Neural crest cell (in vitro differentiated cells): ENCODE results near the gene SLC25A44. TPM values are rescaled to one million over a fixed set of nuclear protein-coding genes. Genes with fewer than 3 reads are reported as not detected.
A peak's percentile ranks its signal among the peaks of the same experiment; 100 is the strongest.

Source experiments
- DNase-seq: peaks from one replicate; pipeline ENCODE4 v3.0.0; 2021; ENCODE audit warnings: low read depth, mixed read lengths, low spot score
- H3K27ac Mint-ChIP-seq: one replicate; pipeline ENCODE4 v1.8.0; 2021; ENCODE audit warnings: mild to moderate bottlenecking, mixed read lengths; ENCODE audit not compliant: unreplicated experiment
- H3K27me3 Mint-ChIP-seq: 2 replicates; pipeline ENCODE4 v1.8.0; 2021; ENCODE audit warnings: low read depth, mild to moderate bottlenecking, mixed read lengths
- H3K36me3 Mint-ChIP-seq: 2 replicates; pipeline ENCODE4 v1.8.0; 2021; ENCODE audit warnings: low read depth, mild to moderate bottlenecking, mixed read lengths
- H3K4me1 Mint-ChIP-seq: 2 replicates; pipeline ENCODE4 v1.8.0; 2021; ENCODE audit warnings: mixed read lengths
- H3K4me3 Mint-ChIP-seq: one replicate; pipeline ENCODE4 v1.8.0; 2021; ENCODE audit warnings: mild to moderate bottlenecking, mixed read lengths
- H3K9me3 Mint-ChIP-seq: 2 replicates; pipeline ENCODE4 v1.8.0; 2021; ENCODE audit warnings: mixed read lengths
- total RNA-seq: library from RNA; stranded (reverse); gene quantifications from 2 replicates; pipeline ENCODE4 v1.2.1, GENCODE V29; 2021
- TF ChIP-seq, protein P1 (sequence below): fragments of 200-600 bp; sonication (generic); conservative IDR thresholded peaks from 2 replicates; pipeline ENCODE4 v1.5.0; 2021; ENCODE audit warnings: antibody characterized with exemption, mild to moderate bottlenecking

The SLC25A44 gene
- total RNA-seq, 1 donor from 2014 or later = 22.7 TPM

DNA sequence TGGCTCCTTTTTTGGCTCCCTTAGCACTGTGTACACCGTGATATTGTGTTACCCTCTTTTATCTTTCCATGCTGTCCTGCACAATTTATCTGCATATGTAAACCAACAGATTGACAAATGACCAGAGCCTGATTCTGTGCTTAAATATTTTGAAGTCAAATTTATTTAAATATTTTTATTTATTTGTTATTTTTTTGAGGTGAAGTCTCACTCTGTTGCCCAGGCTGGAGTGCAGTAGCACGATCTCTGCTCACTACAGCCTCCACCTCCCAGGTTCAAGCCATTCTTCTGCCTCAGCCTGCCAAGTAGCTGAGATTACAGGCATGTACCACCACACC is 31.7 kb downstream of the SLC25A44 start:
- Mint-ChIP-seq H3K4me1 (peaks cover 6% of the 10 kb centered on the region), H3K9me3 (no peaks in the 10 kb centered on the region), H3K27ac (no peak overlapping the region), H3K36me3 (peaks cover 13% of the 10 kb centered on the region), H3K27me3 (no peaks in the 10 kb centered on the region), H3K4me3 (peak overlapping the region; percentile 44)
- TF ChIP-seq, protein P1, sequence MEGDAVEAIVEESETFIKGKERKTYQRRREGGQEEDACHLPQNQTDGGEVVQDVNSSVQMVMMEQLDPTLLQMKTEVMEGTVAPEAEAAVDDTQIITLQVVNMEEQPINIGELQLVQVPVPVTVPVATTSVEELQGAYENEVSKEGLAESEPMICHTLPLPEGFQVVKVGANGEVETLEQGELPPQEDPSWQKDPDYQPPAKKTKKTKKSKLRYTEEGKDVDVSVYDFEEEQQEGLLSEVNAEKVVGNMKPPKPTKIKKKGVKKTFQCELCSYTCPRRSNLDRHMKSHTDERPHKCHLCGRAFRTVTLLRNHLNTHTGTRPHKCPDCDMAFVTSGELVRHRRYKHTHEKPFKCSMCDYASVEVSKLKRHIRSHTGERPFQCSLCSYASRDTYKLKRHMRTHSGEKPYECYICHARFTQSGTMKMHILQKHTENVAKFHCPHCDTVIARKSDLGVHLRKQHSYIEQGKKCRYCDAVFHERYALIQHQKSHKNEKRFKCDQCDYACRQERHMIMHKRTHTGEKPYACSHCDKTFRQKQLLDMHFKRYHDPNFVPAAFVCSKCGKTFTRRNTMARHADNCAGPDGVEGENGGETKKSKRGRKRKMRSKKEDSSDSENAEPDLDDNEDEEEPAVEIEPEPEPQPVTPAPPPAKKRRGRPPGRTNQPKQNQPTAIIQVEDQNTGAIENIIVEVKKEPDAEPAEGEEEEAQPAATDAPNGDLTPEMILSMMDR = no peak
- no peak for DNase-seq

DNA sequence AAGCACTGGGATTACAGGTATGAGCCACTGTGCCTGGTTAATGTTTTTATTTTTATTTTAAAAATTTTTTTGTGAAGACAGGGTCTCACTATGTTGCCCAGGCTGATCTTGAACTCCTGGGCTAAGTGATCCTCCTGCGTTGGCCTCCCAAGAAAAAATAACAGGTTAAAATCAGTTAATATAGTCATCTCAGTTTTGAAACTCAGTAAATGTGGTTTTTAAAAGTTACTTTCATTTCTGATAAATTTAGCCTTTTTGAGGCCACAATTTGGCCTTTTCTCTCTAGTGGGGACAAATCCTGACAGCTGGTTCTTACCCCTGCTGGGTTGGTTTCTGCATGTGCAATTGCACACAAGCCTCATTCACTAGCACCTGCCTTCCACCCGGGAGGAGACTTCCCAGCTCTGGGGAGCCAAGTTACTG is 32.2 kb downstream of the SLC25A44 start:
- TF ChIP-seq, protein P1 = no peak
- no peak overlapping the region for H3K27ac Mint-ChIP-seq
- H3K9me3 Mint-ChIP-seq = no peaks in the 10 kb centered on the region
- H3K36me3 Mint-ChIP-seq = peaks cover 10% of the 10 kb centered on the region
- H3K27me3 Mint-ChIP-seq = no peaks in the 10 kb centered on the region
- no peak overlapping the region for H3K4me3 Mint-ChIP-seq
- peaks cover 6% of the 10 kb centered on the region for H3K4me1 Mint-ChIP-seq
- DNase-seq = no peak

DNA sequence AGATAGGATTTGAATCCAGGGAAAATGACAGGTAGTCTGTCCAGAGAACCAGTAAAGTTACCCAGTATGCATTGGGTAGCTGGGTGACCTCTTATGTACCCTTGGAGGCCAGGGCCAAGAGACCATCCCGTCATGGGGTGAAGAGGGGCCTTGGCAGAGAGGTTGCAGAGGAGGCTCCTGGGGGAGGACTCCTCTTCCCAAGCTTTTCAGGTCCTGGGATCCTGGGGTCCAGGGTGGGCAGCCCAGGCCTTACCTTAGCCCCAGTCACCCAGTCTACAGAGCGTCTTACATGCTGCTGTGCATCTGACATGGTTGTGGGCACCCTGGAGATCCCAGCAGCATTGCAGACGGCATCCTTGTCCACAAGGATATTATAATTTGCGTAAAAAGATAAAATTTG is 32.9 kb downstream of the SLC25A44 start:
- H3K4me3 Mint-ChIP-seq = no peak overlapping the region
- DNase-seq = no peak
- H3K36me3 Mint-ChIP-seq = peaks cover 7% of the 10 kb centered on the region
- no peaks in the 10 kb centered on the region for H3K27me3 Mint-ChIP-seq
- H3K9me3 Mint-ChIP-seq = no peaks in the 10 kb centered on the region
- H3K27ac Mint-ChIP-seq = no peak overlapping the region
- H3K4me1 Mint-ChIP-seq = peaks cover 6% of the 10 kb centered on the region
- TF ChIP-seq, protein P1 = no peak

DNA sequence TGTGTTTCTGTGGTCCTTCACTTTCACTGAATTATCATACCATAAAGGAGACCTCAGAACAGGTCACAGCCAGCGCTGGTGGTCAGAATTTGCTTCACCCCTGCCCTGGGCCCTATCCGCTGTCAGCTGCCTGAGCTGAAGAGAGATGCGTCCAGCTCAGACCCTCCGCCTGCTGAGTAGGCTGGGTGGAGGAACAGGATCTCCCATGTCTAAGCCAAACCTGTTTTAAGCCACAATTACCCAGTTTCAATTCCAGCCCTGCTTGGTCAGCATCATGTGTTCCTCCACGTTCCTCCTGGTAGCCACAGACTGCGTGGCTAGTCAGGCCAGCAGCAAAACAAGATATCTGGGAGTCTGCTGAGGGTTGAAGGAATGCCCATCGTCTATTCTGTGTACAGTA is 34.6 kb downstream of the SLC25A44 start:
- H3K27ac Mint-ChIP-seq = no peak overlapping the region
- TF ChIP-seq, protein P1 = no peak
- H3K4me3 Mint-ChIP-seq = no peak overlapping the region
- no peaks in the 10 kb centered on the region for H3K9me3 Mint-ChIP-seq
- H3K36me3 Mint-ChIP-seq = peaks cover 6% of the 10 kb centered on the region
- no peak for DNase-seq
- peaks cover 6% of the 10 kb centered on the region for H3K4me1 Mint-ChIP-seq
- no peaks in the 10 kb centered on the region for H3K27me3 Mint-ChIP-seq

DNA sequence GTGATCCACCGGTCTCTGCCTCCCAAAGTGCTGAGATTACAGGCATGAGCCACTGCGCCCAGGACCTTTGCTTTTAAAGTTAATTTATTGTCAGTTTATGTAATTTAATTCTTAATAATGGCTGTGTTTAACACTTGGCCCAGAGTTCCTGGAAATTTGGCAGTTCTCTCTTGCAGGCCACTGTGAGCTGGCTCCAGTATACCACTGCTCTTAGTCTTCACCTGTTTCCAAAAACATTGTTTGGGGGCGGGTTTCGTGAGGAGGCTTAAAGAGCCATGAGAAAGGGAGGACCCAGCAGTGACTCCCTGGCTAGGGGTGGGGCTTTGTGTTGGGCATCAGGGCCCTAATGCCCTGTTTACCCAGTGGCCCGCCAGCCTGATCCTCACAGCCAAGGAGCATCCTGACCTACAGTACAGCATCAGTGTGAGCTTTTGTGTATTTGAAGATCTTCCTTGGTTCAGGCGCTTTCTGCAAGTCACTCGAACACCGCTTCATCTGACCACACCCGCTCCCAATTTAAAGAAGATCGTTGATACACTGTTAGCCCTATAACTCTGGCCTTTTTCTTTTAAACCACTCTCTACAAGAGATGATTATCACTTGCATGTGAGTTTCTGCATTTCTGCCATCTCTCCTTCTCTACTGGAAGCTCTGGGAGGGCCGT is 36.0 kb downstream of the SLC25A44 start:
- Mint-ChIP-seq H3K4me3 (no peak overlapping the region), H3K9me3 (no peaks in the 10 kb centered on the region), H3K36me3 (peaks cover 5% of the 10 kb centered on the region), H3K4me1 (peaks cover 6% of the 10 kb centered on the region), H3K27ac (no peak overlapping the region), H3K27me3 (no peaks in the 10 kb centered on the region)
- TF ChIP-seq, protein P1 = no peak
- DNase-seq = no peak
